K562 (cell line): Measurements from ENCODE around the gene TNNI2. TPM values are rescaled to one million over a fixed set of nuclear protein-coding genes. Genes with fewer than 3 reads are reported as not detected.

Experiments
- AFF1 ChIP-seq, 2 experiments: fragments of 450-650 bp; IDR thresholded peaks; 2 replicates each; pipeline ENCODE4 v1.6.1; 2018; ENCODE audit warnings: mild to moderate bottlenecking in 2 of 2, low read depth in 1 of 2; ENCODE audit not compliant: partially characterized antibody in 2 of 2
- ARHGAP35 ChIP-seq: fragments of 450-650 bp; IDR thresholded peaks from 2 replicates; pipeline ENCODE4 v1.6.1; 2018; ENCODE audit not compliant: partially characterized antibody
- DDX20 ChIP-seq: fragments of 450-650 bp; IDR thresholded peaks from 2 replicates; pipeline ENCODE4 v1.6.1; 2016; ENCODE audit warnings: missing genetic modification characterization, low read depth, mild to moderate bottlenecking, missing compliant biosample characterization, moderate library complexity
- ILK ChIP-seq: fragments of 450-650 bp; IDR thresholded peaks from 2 replicates; pipeline ENCODE4 v1.6.1; 2016; ENCODE audit warnings: missing genetic modification characterization, low read depth, mild to moderate bottlenecking, missing compliant biosample characterization, moderate library complexity, borderline replicate concordance
- KDM2B ChIP-seq: fragments of 250-450 bp; sonication (Bioruptor Pico); IDR thresholded peaks from 2 replicates; pipeline ENCODE4 v1.8.0; 2021; ENCODE audit warnings: mild to moderate bottlenecking, moderate library complexity
- NEUROD1 ChIP-seq: fragments of 150-350 bp; IDR thresholded peaks from 2 replicates; pipeline ENCODE4 v1.6.1; 2014; ENCODE audit warnings: borderline replicate concordance, low read length, low read depth; ENCODE audit not compliant: partially characterized antibody
- RAD21 ChIP-seq, 2 experiments: fragments of 250-450 bp in 1 of 2; fragments of 450-650 bp in 1 of 2; sonication (Bioruptor Pico) in 1 of 2; formaldehyde crosslinking in 1 of 2; IDR thresholded peaks in 1 of 2; conservative IDR thresholded peaks in 1 of 2; 2 replicates each; pipeline versions ENCODE4 v1.4.0 to v1.8.0; 2020 to 2022; ENCODE audit warnings: mild to moderate bottlenecking in 2 of 2, moderate library complexity in 1 of 2
- THAP12 ChIP-seq: fragments of 250-450 bp; sonication (Bioruptor Pico); IDR thresholded peaks from 2 replicates; pipeline ENCODE4 v1.9.0; 2021; ENCODE audit warnings: mild to moderate bottlenecking, inconsistent platforms
- TRIM25 ChIP-seq: fragments of 450-650 bp; IDR thresholded peaks from 2 replicates; pipeline ENCODE4 v1.7.0; 2016; ENCODE audit warnings: borderline replicate concordance
- XRCC4 ChIP-seq: IDR thresholded peaks from one replicate; pipeline ENCODE4 v1.6.1; 2011; ENCODE audit not compliant: insufficient read depth, insufficient read length; ENCODE audit errors: extremely low read depth
- ZNF398 ChIP-seq: fragments of 250-450 bp; sonication (Bioruptor Pico); IDR thresholded peaks from 2 replicates; pipeline ENCODE4 v1.8.0; 2021; ENCODE audit warnings: moderate library complexity, mild to moderate bottlenecking, inconsistent platforms
- ZNF551 ChIP-seq: fragments of 250-450 bp; sonication (Bioruptor Pico); IDR thresholded peaks from 2 replicates; pipeline ENCODE4 v1.5.0; 2021; ENCODE audit warnings: mild to moderate bottlenecking, moderate library complexity
- polyA plus RNA-seq, 8 experiments: library from polyadenylated mRNA; depleted of rRNA in 4 of 8; stranded (reverse) in 5 of 8; unstranded in 3 of 8; fragments of >200 nt; fragmentation: Nextera tagmentation in 2 of 8; fragmentation: Illumina TruSeq in 1 of 8; extraction: Ambion mirVana in 2 of 8; extraction: Trizol in 1 of 8; gene quantifications; 2 replicates each; pipeline versions ENCODE4 v1.2.1 to v1.2.3, GENCODE V29; 2011 to 2014; ENCODE audit warnings: inconsistent platforms in 1 of 8, missing spikeins in 1 of 8
- total RNA-seq, 7 experiments: library from RNA; depleted of rRNA in 6 of 7; stranded (reverse); fragments of >200 nt in 6 of 7; fragmentation: Illumina TruSeq in 2 of 7; extraction: Trizol in 2 of 7; gene quantifications; 2 replicates each; pipeline versions ENCODE4 v1.2.1 to v1.2.3, GENCODE V29; 2011 to 2021; ENCODE audit warnings: low replicate concordance in 1 of 7

The TNNI2 gene
- total and polyA plus RNA-seq, 9 of the 15 experiments (the other 6 are each of a cell fraction or from before 2014, with no cell fraction given) = not detected

GRCh38 chr11:1863352-1864216, 24.8 kb downstream of the TNNI2 start (continued):
- no peak for TF ChIP-seq ZNF398 (CRISPR knock-in tag)
- no peak for TF ChIP-seq ZNF551 (CRISPR knock-in tag)
- no peak for TF ChIP-seq DDX20 (tag)
- no peak for TF ChIP-seq RAD21 (CRISPR knock-in tag; conservative IDR thresholded peaks at IDR 0.05 in 1 of 2, IDR thresholded peaks at IDR 0.05 in 1 of 2)
- TF ChIP-seq XRCC4 = no peak
- no peak for TF ChIP-seq THAP12 (CRISPR knock-in tag)
- TF ChIP-seq NEUROD1 = peak; percentile 16
- no peak for TF ChIP-seq AFF1 (IDR thresholded peaks at IDR 0.05; ENCODE audit: low read depth in 1 of 2, partially characterized antibody in 2 of 2)
- TF ChIP-seq ILK (tag) = no peak
- TF ChIP-seq TRIM25 = peak; percentile 100
- TF ChIP-seq KDM2B (CRISPR knock-in tag) = no peak
- TF ChIP-seq ARHGAP35 = no peak
